Activated naive CD8-positive, alpha-beta T cell treated with anti-CD3 and anti-CD28 coated beads, Interleukin-2, amount 10 ng/mL, durations not matched to agents 7 days and 5 days (primary cell): Measurements from ENCODE around the gene EPN2. TPM values are rescaled to one million over a fixed set of nuclear protein-coding genes. Genes with fewer than 3 reads are reported as not detected.

Experiments used
- ATAC-seq: fragments of 150-1000 bp; cut with Tn5 transposase; one replicate; pipeline ENCODE4 v1.10.0; 2021; ENCODE audit warnings: low read depth, moderate library complexity
- POLR2A ChIA-PET: fragments of 350-600 bp; sonication (Branson Sonifier 250); formaldehyde crosslinking; loops from one replicate; lab custom pipeline; 2021; ENCODE audit warnings: antibody characterized with exemption; lab: Charles Lee
- DNase-seq: peaks from one replicate; pipeline ENCODE4 v3.0.0; 2021
- H3K27ac Mint-ChIP-seq: one replicate; pipeline ENCODE4 v1.8.0; 2022; ENCODE audit warnings: mild to moderate bottlenecking, mixed read lengths
- H3K27me3 Mint-ChIP-seq: one replicate; pipeline ENCODE4 v1.8.0; 2022; ENCODE audit warnings: mild to moderate bottlenecking, moderate library complexity, mixed read lengths
- H3K36me3 Mint-ChIP-seq: one replicate; pipeline ENCODE4 v1.8.0; 2021; ENCODE audit warnings: mild to moderate bottlenecking, mixed read lengths
- H3K4me1 Mint-ChIP-seq: one replicate; pipeline ENCODE4 v1.8.0; 2021; ENCODE audit warnings: mixed read lengths
- H3K4me3 Mint-ChIP-seq: one replicate; pipeline ENCODE4 v1.8.0; 2022; ENCODE audit warnings: mild to moderate bottlenecking, moderate library complexity, mixed read lengths
- H3K9me3 Mint-ChIP-seq: one replicate; pipeline ENCODE4 v1.8.0; 2021; ENCODE audit warnings: mixed read lengths
- total RNA-seq, 2 experiments: library from RNA; stranded (reverse); gene quantifications; one replicate each; pipeline ENCODE4 v1.2.3, GENCODE V29; 2021

The EPN2 gene
- total RNA-seq, 2 experiments from 2014 or later: 7.1 to 7.5 TPM

DNA sequence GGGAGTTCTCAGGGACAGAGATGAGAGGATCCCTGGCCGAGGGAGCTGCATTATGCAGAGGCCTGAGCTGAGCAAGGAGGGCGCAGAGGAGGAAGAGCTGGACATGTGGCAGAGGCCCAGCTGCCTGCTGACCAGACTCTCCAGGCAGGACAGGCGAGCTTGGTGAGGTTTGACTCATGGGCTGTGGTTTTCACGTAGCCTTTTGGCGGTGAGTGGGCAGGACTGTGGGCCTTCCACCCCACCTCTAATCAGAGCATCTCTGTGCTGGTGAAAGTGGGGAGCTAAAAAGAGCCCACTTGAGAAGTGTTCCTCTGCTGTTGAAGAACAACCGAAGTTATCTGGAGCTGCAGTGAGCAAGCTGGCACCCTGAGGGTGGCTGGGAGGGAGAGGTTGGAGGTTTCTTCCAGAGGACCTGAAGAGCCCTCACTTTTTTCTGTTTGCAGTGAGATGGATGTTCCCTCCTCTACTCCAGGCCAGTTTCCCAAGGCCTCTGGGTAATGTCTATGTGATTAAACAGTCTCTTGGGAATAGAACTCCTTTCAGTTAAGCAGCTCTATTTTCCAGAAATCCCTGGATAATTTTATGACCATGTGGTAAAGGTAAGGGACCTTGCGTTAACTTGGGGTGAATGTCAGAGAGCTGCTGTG lies 11.9 kb downstream of the EPN2 start:
- Mint-ChIP-seq H3K9me3 (peaks cover 1% of the 10 kb centered on the region), H3K4me3 (no peak overlapping the region), H3K27ac (no peak overlapping the region), H3K36me3 (no peaks in the 10 kb centered on the region), H3K4me1 (no peaks in the 10 kb centered on the region), H3K27me3 (peaks cover 29% of the 10 kb centered on the region)
- no peak for DNase-seq
- POLR2A ChIA-PET: no interaction called here
- ATAC-seq: no peak

DNA sequence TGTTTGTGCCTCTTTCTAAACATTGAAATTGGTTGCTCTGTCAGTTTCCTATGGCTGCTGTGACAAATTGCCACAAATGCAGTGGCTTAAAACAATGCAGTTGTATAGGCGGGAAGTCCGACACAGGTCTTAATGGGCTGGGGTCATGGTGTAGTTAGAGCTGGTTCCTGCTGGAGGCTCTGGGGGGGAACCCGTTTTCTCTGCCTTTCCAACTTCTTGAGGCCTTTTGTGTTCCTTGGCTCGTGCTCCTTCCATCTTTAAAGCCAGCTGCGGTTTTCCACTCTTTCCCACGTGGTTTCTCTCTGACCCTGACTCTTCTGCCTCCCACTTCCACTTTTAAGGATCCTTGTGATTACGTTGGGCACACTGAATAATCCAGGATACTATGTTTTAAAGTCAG lies 12.5 kb downstream of the EPN2 start:
- POLR2A ChIA-PET: no interaction called here
- Mint-ChIP-seq H3K4me1 (no peaks in the 10 kb centered on the region), H3K27ac (no peak overlapping the region), H3K36me3 (no peaks in the 10 kb centered on the region), H3K4me3 (no peak overlapping the region), H3K27me3 (peaks cover 28% of the 10 kb centered on the region), H3K9me3 (peaks cover 1% of the 10 kb centered on the region)
- DNase-seq (no peak), ATAC-seq (no peak)

DNA sequence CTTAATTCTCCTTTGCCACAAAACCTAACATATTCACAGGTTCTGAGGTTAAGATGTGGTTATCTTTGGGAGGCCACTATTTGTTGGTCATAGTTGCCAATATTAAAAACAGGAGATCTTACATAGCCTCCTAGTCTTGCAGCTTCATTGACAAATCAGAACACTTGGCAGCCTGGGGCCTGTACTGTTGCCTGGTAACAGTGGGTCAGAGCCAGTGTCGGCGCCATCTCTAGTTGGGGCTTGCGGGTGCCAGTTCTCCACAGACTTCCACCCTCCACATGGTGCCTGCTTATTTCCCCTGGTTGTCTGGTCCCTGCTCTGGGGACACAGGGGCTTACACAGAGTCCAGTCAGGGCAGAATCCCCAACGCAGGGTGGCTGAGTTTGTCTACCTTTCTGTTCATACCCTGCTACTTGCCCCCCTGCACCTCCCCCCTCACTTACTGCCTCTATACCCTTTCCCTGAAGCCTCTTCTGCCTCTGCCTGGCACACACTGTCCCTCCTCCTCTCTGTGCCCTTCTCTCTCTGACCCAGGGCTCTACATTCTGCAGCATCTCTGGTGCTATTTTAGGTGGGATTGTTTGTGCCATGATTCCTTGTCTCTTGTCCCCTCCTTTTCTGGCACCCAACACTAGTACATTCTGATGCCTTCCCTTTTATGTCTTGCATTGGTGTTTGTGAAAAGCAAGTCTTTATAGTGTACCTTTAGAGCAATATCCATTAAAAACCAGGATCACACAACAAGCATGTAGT lies 13.4 kb downstream of the EPN2 start:
- H3K4me3 Mint-ChIP-seq: no peak overlapping the region
- H3K27ac Mint-ChIP-seq: no peak overlapping the region
- no peak for ATAC-seq
- H3K27me3 Mint-ChIP-seq: peaks cover 27% of the 10 kb centered on the region
- POLR2A ChIA-PET: no interaction called here
- peaks cover 1% of the 10 kb centered on the region for H3K9me3 Mint-ChIP-seq
- H3K4me1 Mint-ChIP-seq: no peaks in the 10 kb centered on the region
- DNase-seq: no peak
- H3K36me3 Mint-ChIP-seq: no peaks in the 10 kb centered on the region

DNA sequence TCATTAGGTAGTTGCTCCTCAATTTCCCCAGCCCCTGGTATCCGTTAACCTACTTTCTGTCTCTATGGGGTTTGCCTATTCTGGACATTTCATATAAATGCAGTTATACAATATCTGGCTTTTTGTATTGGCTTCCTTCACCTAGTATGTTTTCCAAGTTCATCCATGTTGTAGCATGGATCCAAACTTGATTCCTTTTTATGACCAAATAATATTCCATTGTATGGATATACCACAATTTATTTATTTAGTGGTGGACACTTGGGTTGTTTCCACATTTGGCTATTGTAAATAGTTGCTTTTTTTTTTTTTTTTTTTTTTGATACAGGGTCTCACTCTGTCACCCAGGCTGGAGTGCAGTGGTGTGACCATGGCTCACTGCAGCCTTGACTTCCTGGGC lies 15.9 kb downstream of the EPN2 start:
- Mint-ChIP-seq H3K36me3 (no peaks in the 10 kb centered on the region), H3K27ac (no peak overlapping the region), H3K27me3 (peaks cover 30% of the 10 kb centered on the region)

GRCh38 chr17:19254651-19255050 lies 17.5 kb downstream of the EPN2 start:
- no peak for ATAC-seq
- H3K9me3 Mint-ChIP-seq: peaks cover 1% of the 10 kb centered on the region
- no peak overlapping the region for H3K27ac Mint-ChIP-seq
- POLR2A ChIA-PET: no interaction called here
- H3K27me3 Mint-ChIP-seq: peaks cover 25% of the 10 kb centered on the region
- H3K4me1 Mint-ChIP-seq: no peaks in the 10 kb centered on the region
- no peak overlapping the region for H3K4me3 Mint-ChIP-seq
- no peaks in the 10 kb centered on the region for H3K36me3 Mint-ChIP-seq
- no peak for DNase-seq

More for the DNA sequence above, 15.9 kb downstream of the EPN2 start:
- DNase-seq (no peak), ATAC-seq (no peak)
- no peak overlapping the region for H3K4me3 Mint-ChIP-seq
- H3K9me3 Mint-ChIP-seq: peaks cover 1% of the 10 kb centered on the region
- POLR2A ChIA-PET: no interaction called here
- H3K4me1 Mint-ChIP-seq: no peaks in the 10 kb centered on the region

- Mint-ChIP-seq H3K27ac (no peak overlapping the region), H3K9me3 (peaks cover 1% of the 10 kb centered on the region), H3K36me3 (no peaks in the 10 kb centered on the region), H3K4me1 (no peaks in the 10 kb centered on the region), H3K27me3 (peaks cover 25% of the 10 kb centered on the region), H3K4me3 (no peak overlapping the region)
- ATAC-seq (no peak), DNase-seq (no peak)
- POLR2A ChIA-PET: interaction anchor here (0.6 kb wide), 1 partner anchor 85 kb away, joined by 6 read pairs; no protein-coding TSS in a partner anchor
Observed at GRCh38 chr17:19255279-19255678, 18.1 kb downstream of the EPN2 start.

DNA sequence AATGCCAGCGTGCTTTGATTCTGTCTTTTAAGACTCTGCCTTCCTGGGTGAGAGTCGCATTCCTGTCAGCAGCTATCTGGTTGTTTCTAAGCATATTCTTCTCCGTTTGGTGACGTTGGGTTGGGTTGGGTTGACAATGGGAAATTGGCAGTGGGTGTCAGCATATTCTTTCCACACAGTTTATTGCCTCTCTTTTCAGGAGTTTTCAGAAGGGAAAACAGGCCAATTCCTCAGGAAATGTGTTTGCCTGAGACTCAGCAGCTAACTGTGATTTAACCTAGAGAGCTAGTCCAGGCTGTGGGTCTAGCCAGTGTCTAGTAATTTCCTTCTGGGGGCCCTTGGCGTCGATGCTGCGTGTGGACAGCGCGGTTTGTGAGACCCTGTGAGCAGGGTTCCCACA lies 21.2 kb downstream of the EPN2 start:
- no peak for ATAC-seq
- Mint-ChIP-seq H3K36me3 (no peaks in the 10 kb centered on the region), H3K4me1 (no peaks in the 10 kb centered on the region), H3K9me3 (no peaks in the 10 kb centered on the region), H3K27ac (no peak overlapping the region), H3K4me3 (no peak overlapping the region), H3K27me3 (peaks cover 26% of the 10 kb centered on the region)
- no peak for DNase-seq
- POLR2A ChIA-PET: no interaction called here

GRCh38 chr17:19260958-19261357 lies 23.8 kb downstream of the EPN2 start:
- POLR2A ChIA-PET: interaction anchor here (0.6 kb wide), 1 partner anchor 250 kb away, joined by 4 read pairs; no protein-coding TSS in a partner anchor

GRCh38 chr17:19261426-19261825 lies 24.3 kb downstream of the EPN2 start:
- DNase-seq: no peak
- Mint-ChIP-seq H3K27ac (no peak overlapping the region), H3K9me3 (no peaks in the 10 kb centered on the region), H3K4me1 (no peaks in the 10 kb centered on the region), H3K36me3 (no peaks in the 10 kb centered on the region), H3K4me3 (no peak overlapping the region), H3K27me3 (peaks cover 24% of the 10 kb centered on the region)
- POLR2A ChIA-PET: no interaction called here
- ATAC-seq: no peak

More at GRCh38 chr17:19260958-19261357, 23.8 kb downstream of the EPN2 start:
- Mint-ChIP-seq H3K4me1 (no peaks in the 10 kb centered on the region), H3K27me3 (peaks cover 24% of the 10 kb centered on the region), H3K9me3 (no peaks in the 10 kb centered on the region), H3K36me3 (no peaks in the 10 kb centered on the region), H3K4me3 (no peak overlapping the region), H3K27ac (no peak overlapping the region)
- DNase-seq: no peak
- ATAC-seq: no peak

DNA sequence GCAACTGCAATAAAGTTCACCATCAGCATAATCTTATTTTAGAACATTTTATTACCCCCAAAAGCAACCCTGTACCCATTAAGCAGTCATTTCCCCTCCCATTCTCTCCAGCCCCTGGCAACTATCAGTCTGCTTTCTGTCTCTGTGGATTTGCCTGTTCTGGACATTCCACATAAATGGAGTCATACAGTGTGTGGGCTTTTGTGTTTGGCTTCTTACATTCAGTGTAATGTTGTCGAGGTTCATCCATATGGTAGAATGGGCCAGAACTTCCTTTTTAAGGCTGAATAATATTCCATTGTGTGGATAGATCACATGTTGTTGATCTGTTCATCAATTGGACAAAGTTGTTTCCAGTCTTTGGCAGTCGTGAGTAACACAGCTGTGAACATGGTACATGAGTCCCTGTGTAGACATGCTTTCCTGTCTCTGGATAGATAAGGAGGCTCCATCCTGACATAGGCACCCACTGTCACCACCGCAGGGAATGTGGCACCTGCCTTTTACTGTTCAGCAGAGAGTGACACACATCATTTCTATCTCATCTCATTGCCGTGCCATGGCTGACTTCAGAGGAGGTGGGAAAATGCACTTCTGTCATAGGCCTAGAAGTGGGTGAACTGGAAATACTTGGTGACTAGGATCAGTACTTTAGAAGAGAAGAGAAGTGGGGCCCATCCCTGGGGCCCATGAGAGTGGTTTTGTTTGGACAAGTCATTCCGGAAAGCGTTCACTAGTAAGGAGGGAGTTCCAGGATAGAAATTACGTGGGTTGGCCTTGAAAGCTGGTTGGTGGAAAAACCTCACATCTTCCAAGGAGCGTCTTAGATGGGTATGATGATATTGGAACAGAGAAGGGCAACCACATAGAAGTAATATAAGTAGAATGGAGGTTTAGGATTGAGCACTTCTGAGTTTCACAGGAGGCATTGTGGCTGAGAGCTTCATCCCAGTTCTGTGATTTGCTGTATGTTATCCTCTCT lies 25.8 kb downstream of the EPN2 start:
- POLR2A ChIA-PET: no interaction called here
- no peaks in the 10 kb centered on the region for H3K9me3 Mint-ChIP-seq
- H3K4me3 Mint-ChIP-seq: no peak overlapping the region
- H3K27ac Mint-ChIP-seq: no peak overlapping the region
- no peak for ATAC-seq
- H3K36me3 Mint-ChIP-seq: no peaks in the 10 kb centered on the region
- no peak for DNase-seq
- H3K4me1 Mint-ChIP-seq: no peaks in the 10 kb centered on the region
- peaks cover 17% of the 10 kb centered on the region for H3K27me3 Mint-ChIP-seq

DNA sequence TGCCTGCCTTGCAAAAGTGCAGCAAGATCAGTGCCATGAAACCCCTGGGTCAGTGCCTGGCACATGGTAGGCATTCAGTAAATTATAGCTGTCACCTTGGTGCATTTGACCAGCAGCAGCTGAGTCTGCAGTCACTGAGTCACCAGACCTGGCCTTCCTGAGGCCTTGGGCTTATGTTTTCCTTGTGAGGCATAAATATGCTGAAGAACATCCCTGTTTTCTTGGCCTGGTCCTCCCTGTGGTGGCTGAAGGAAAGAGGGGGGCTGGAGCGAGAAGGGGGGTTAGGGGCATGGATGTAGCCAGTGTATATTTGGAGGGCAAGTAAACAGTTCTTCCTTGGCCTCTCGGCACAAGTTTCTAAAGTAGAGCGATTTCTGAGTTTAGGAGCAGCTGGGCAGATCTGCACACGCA lies 26.5 kb downstream of the EPN2 start:
- DNase-seq (no peak), ATAC-seq (no peak)
- no peaks in the 10 kb centered on the region for H3K36me3 Mint-ChIP-seq
- H3K9me3 Mint-ChIP-seq: no peaks in the 10 kb centered on the region
- no peak overlapping the region for H3K4me3 Mint-ChIP-seq
- H3K4me1 Mint-ChIP-seq: no peaks in the 10 kb centered on the region
- H3K27me3 Mint-ChIP-seq: peaks cover 17% of the 10 kb centered on the region
- no peak overlapping the region for H3K27ac Mint-ChIP-seq
- POLR2A ChIA-PET: no interaction called here

GRCh38 chr17:19264268-19264667 lies 27.1 kb downstream of the EPN2 start:
- DNase-seq: no peak
- POLR2A ChIA-PET: no interaction called here
- Mint-ChIP-seq H3K27ac (no peak overlapping the region), H3K4me3 (no peak overlapping the region), H3K4me1 (no peaks in the 10 kb centered on the region), H3K9me3 (no peaks in the 10 kb centered on the region), H3K27me3 (peaks cover 22% of the 10 kb centered on the region), H3K36me3 (no peaks in the 10 kb centered on the region)
- no peak for ATAC-seq

GRCh38 chr17:19264681-19265080 lies 27.5 kb downstream of the EPN2 start:
- H3K27ac Mint-ChIP-seq: no peak overlapping the region
- ATAC-seq (no peak), DNase-seq (no peak)
- no peaks in the 10 kb centered on the region for H3K36me3 Mint-ChIP-seq
- H3K9me3 Mint-ChIP-seq: no peaks in the 10 kb centered on the region
- H3K27me3 Mint-ChIP-seq: peaks cover 26% of the 10 kb centered on the region
- POLR2A ChIA-PET: no interaction called here
- H3K4me3 Mint-ChIP-seq: no peak overlapping the region
- H3K4me1 Mint-ChIP-seq: no peaks in the 10 kb centered on the region
